CD4-positive, alpha-beta T cell (primary cell): ENCODE results near the gene TNFRSF18. TPM values are rescaled to one million over a fixed set of nuclear protein-coding genes. Genes with fewer than 3 reads are reported as not detected.

ENCODE experiments used
- ATAC-seq: fragments of 200-7000 bp; cut with Tn5 transposase; one replicate; pipeline ENCODE4 v1.10.0; 2022; ENCODE audit warnings: mild to moderate bottlenecking; ENCODE audit not compliant: poor library complexity
- CTCF ChIA-PET: fragments of 350-600 bp; sonication (Branson Sonifier 250); formaldehyde crosslinking; loops from one replicate; lab custom pipeline; 2021; ENCODE audit warnings: antibody characterized with exemption, inconsistent platforms; lab: Charles Lee
- POLR2A ChIA-PET: fragments of 350-600 bp; sonication (Branson Sonifier 250); formaldehyde crosslinking; loops from one replicate; lab custom pipeline; 2021; ENCODE audit warnings: antibody characterized with exemption, inconsistent platforms; lab: Charles Lee
- DNase-seq, 14 experiments: peaks; one replicate each; pipeline ENCODE4 v3.0.0-alpha.2; 2013 to 2020; ENCODE audit warnings: mixed read lengths in 2 of 14
- H3K27ac ChIP-seq, 2 donors: one replicate each; pipeline versions ENCODE4 v1.5.1 to v1.7.0; 2013; ENCODE audit warnings: low read length in 2 of 2, low read depth in 1 of 2, mild to moderate bottlenecking in 1 of 2
- H3K27me3 ChIP-seq, 2 experiments: 1 replicate in 1 of 2; 2 replicates in 1 of 2; pipeline versions ENCODE4 v1.6.1 to v1.7.0; 2013; ENCODE audit warnings: low read length in 2 of 2, control low read depth in 1 of 2, mild to moderate bottlenecking in 1 of 2, moderate library complexity in 1 of 2; ENCODE audit not compliant: insufficient read depth in 2 of 2, control insufficient read depth in 1 of 2
- H3K36me3 ChIP-seq: one replicate; pipeline ENCODE4 v1.6.1; 2013; ENCODE audit warnings: low read length, control low read depth; ENCODE audit not compliant: insufficient read depth
- H3K4me1 ChIP-seq: one replicate; pipeline ENCODE4 v1.6.1; 2013; ENCODE audit warnings: low read length, control low read depth; ENCODE audit not compliant: insufficient read depth
- H3K4me3 ChIP-seq: one replicate; pipeline ENCODE4 v1.5.1; 2013; ENCODE audit warnings: mild to moderate bottlenecking, low read length, moderate library complexity
- H3K9me3 ChIP-seq, 2 experiments: 1 replicate in 1 of 2; 2 replicates in 1 of 2; pipeline versions ENCODE4 v1.6.1 to v1.7.0; 2013; ENCODE audit warnings: low read length in 2 of 2, mild to moderate bottlenecking in 2 of 2, control low read depth in 1 of 2, moderate library complexity in 1 of 2; ENCODE audit not compliant: control insufficient read depth in 1 of 2, insufficient read depth in 1 of 2
- H3K27ac Mint-ChIP-seq: one replicate; pipeline ENCODE4 v1.8.0; 2020; ENCODE audit warnings: mixed read lengths
- H3K27me3 Mint-ChIP-seq: one replicate; pipeline ENCODE4 v1.8.0; 2021; ENCODE audit warnings: mixed read lengths
- H3K36me3 Mint-ChIP-seq: one replicate; pipeline ENCODE4 v1.8.0; 2021; ENCODE audit warnings: low read depth, mixed read lengths
- H3K4me1 Mint-ChIP-seq: one replicate; pipeline ENCODE4 v1.8.0; 2021; ENCODE audit warnings: low read depth, mixed read lengths
- H3K4me3 Mint-ChIP-seq: one replicate; pipeline ENCODE4 v1.8.0; 2020; ENCODE audit warnings: mild to moderate bottlenecking, mixed read lengths
- H3K9me3 Mint-ChIP-seq: one replicate; pipeline ENCODE4 v1.8.0; 2020; ENCODE audit warnings: mixed read lengths
- intact Hi-C, 2 experiments: fragments of 100-400 bp; cut with DNase I in 1 of 2; cut with micrococcal nuclease in 1 of 2; formaldehyde crosslinking; loops; one replicate each; pipeline versions ENCODE4 v1.15.1 to v1.9.0; 2023 to 2025; cut with DNase I, micrococcal nuclease
- total RNA-seq, 174 experiments: library from RNA in 2 of 174; stranded (reverse) in 2 of 174; gene quantifications; one replicate each; pipeline ENCODE4 v1.2.3 and lab custom pipeline; 2021 to 2026
- TF ChIP-seq, protein P1 (sequence below): fragments of 200-600 bp; IDR thresholded peaks from one replicate; pipeline ENCODE4 v1.8.0; 2022; ENCODE audit warnings: antibody characterized with exemption, mild to moderate bottlenecking

The TNFRSF18 gene
- total RNA-seq, 2 experiments from 2014 or later: 14.8 to 17.8 TPM

DNA sequence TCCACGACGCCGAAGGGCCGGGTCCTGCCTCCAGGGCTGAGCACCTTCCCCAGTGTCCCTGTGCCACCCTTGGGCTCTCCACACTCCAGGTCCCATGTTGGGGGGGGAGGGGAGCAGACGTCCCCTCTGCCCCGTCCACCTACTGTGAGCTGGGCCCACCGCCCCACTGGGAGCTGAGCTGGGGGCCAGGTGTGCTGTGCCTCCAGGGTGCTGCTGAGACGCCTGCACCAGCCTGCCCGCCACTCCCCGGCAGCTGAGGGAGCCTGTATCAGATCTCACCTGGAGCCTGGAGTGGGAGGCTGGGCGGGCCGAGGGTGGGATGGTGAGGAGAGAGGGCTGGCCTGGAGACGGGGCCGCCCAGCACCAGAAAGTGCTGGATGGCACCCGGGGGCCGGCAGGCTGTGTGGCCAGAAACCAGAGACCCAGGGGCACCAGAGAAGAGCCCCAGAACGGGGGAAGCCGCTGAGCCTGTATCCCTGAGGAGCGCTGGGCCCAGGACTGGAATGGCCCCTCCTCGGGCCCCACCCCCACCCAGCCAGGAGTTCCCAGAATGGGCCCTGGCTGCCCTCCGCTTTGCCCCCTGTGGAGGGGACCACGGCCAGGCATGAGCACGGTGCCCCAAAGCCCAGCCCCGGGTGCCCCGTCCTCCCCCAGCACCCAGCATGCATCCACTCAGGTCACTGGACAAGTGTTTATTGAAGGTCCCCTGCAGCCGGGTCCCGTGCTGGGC is 3.4 kb downstream of the TNFRSF18 start:
- no peaks in the 10 kb centered on the region for H3K9me3 ChIP-seq
- H3K4me3 Mint-ChIP-seq: no peak overlapping the region
- H3K4me1 Mint-ChIP-seq: peaks cover 6% of the 10 kb centered on the region
- ATAC-seq: no peak
- CTCF ChIA-PET: no interaction called here
- TF ChIP-seq, protein P1, sequence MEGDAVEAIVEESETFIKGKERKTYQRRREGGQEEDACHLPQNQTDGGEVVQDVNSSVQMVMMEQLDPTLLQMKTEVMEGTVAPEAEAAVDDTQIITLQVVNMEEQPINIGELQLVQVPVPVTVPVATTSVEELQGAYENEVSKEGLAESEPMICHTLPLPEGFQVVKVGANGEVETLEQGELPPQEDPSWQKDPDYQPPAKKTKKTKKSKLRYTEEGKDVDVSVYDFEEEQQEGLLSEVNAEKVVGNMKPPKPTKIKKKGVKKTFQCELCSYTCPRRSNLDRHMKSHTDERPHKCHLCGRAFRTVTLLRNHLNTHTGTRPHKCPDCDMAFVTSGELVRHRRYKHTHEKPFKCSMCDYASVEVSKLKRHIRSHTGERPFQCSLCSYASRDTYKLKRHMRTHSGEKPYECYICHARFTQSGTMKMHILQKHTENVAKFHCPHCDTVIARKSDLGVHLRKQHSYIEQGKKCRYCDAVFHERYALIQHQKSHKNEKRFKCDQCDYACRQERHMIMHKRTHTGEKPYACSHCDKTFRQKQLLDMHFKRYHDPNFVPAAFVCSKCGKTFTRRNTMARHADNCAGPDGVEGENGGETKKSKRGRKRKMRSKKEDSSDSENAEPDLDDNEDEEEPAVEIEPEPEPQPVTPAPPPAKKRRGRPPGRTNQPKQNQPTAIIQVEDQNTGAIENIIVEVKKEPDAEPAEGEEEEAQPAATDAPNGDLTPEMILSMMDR: no peak
- no peak overlapping the region for H3K27ac Mint-ChIP-seq
- H3K27me3 ChIP-seq: no peaks in the 10 kb centered on the region
- no peaks in the 10 kb centered on the region for H3K27me3 Mint-ChIP-seq
- no peaks in the 10 kb centered on the region for H3K9me3 Mint-ChIP-seq
- H3K36me3 Mint-ChIP-seq: no peaks in the 10 kb centered on the region
- intact Hi-C loops: no loop called here
- no peak overlapping the region for H3K4me3 ChIP-seq
- POLR2A ChIA-PET: no interaction called here
- no peaks in the 10 kb centered on the region for H3K36me3 ChIP-seq
- H3K4me1 ChIP-seq: peaks cover 48% of the 10 kb centered on the region
- H3K27ac ChIP-seq: no peak overlapping the region
- DNase-seq: peak in 4 of 14 experiments; percentile 2 to 43 (median 4)

DNA sequence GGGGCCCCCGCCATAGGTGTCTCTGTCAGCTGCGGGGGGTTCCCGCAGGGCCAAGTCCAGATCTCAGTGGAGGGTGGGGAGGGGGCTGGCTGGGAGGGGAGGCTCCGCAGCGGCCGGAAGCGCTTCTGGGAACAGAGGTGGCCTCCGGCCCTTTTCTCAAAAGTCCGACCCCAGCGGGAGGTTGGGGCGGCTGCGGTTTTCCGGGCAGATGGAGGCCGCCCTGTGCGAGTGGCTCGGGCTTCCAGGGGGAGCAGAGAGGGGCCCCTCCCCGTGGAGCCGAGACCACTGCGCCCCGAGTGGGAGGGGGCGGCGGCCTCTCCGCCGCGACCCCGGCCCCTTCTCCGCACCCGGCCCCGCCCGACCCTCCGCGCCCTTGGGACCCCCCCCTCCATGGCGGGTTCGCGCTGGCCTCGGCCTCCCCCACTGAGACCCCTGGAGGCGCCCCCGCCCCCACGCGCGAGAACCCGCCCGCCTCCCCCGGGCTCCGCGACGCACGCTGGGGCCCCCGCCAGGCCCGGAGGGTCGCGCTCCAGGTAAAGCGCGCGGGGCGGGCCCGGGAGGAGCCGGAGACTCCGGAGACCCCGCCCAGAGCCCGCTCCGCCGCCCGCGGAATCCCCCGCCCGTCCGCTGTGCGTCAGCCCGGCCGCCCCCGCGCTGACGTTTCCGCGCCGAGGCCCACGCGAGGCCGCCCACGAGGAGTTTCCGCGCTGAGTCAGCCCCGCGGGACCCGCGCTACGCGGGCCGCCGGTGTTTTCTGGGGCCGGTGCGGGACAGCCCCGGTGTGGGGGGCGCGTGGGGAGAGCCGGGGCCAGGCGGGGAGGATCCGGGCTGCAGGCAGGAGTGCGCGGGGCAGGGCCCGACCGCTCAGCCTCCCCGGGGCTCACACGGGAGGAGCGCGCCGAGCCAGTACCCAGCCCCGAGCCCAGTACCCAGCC is 5.2 kb downstream of the TNFRSF18 start:
- Histone ChIP-seq H3K9me3 (peaks cover 0 to 4% of the 10 kb centered on the region in 2 experiments), H3K4me1 (peaks cover 30% of the 10 kb centered on the region), H3K4me3 (peak overlapping the region; percentile 42), H3K27ac (peak overlapping the region; percentile 21 to 55), H3K36me3 (no peaks in the 10 kb centered on the region), H3K27me3 (no peaks in the 10 kb centered on the region)
- Mint-ChIP-seq H3K4me3 (no peak overlapping the region), H3K27me3 (no peaks in the 10 kb centered on the region), H3K27ac (peak overlapping the region; percentile 58), H3K9me3 (no peaks in the 10 kb centered on the region), H3K36me3 (no peaks in the 10 kb centered on the region), H3K4me1 (peaks cover 3% of the 10 kb centered on the region)
- ChIA-PET CTCF (no interaction called here), POLR2A (interaction anchor here (0.6 kb wide), 1 partner anchor 63 kb away, joined by 3 read pairs; no protein-coding TSS in a partner anchor)
- DNase-seq: peak; percentile 68 to 97 (median 80)
- TF ChIP-seq, protein P1: no peak
- intact Hi-C loops: no loop called here
- peak; percentile 87 for ATAC-seq

DNA sequence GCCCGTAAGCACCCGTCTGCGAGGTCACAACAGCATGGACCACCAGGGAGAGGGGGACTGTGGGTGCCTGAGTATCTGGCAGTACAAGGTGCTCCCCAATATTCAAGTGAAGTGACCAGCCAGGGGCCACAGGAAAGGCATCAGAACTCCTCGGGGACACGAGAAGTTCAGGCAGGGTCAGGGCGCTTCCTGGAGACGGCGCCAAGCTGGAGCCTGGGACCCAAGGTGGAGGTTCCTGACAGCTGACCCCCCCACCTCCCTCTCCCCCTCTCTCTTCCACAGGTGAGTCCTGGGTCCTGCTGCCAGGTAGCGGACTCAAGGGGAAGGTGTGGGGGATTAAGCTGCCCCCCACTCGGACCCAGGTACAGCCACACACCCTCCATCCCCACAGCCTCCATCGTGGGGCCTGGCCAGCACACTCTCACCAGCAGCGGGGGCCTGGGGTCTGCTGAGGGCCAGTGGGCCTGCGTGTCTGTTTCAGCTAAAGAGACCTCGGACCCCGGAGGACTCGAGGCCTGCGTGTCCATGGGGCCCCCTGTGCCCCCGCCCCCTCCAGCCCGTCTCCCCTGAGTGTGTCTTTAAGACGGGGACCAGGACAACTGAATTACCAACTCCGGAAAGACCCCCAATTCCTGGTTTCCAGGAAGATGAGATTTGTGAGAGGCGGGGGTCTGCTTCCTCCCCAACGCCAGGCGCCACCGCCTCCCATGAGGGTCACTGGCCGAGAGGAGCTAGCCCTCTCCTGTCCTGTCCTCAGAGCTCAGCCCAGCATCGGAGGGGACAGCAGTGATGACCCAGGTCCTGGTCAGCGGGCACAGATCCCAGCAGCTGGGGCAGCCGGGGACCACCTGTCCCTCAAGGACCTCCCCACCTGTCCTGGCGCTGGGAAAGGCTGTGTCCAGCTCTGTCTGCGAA is 6.2 kb downstream of the TNFRSF18 start:
- POLR2A ChIA-PET: interaction anchor here (0.6 kb wide), 1 partner anchor 63 kb away, joined by 3 read pairs; no protein-coding TSS in a partner anchor

More for the DNA sequence above, 6.2 kb downstream of the TNFRSF18 start:
- H3K4me1 ChIP-seq: peaks cover 21% of the 10 kb centered on the region
- no peaks in the 10 kb centered on the region for H3K27me3 Mint-ChIP-seq
- H3K27ac Mint-ChIP-seq: peak overlapping the region; percentile 58
- ATAC-seq: no peak
- no peak overlapping the region for H3K27ac ChIP-seq
- H3K27me3 ChIP-seq: no peaks in the 10 kb centered on the region
- intact Hi-C loops: no loop called here
- peak in 3 of 14 experiments; percentile 0 to 48 (median 5) for DNase-seq
- peaks cover 0 to 10% of the 10 kb centered on the region in 2 experiments for H3K9me3 ChIP-seq
- H3K36me3 ChIP-seq: no peaks in the 10 kb centered on the region
- peak overlapping the region; percentile 68 for H3K4me3 Mint-ChIP-seq
- H3K9me3 Mint-ChIP-seq: no peaks in the 10 kb centered on the region
- H3K4me3 ChIP-seq: peak overlapping the region; percentile 42
- CTCF ChIA-PET: no interaction called here
- TF ChIP-seq, protein P1: no peak
- H3K4me1 Mint-ChIP-seq: peaks cover 3% of the 10 kb centered on the region
- no peaks in the 10 kb centered on the region for H3K36me3 Mint-ChIP-seq
